ENCODE results near the gene DKC1. TPM values are rescaled to one million over a fixed set of nuclear protein-coding genes. Genes with fewer than 3 reads are reported as not detected.
"Not testable (repeated sequence)": the region's sequence is repeated elsewhere in the genome, so short reads cannot be mapped to it uniquely, and the experiment has no call there.

DKC1 gene
- total RNA-seq, 1 donor from 2014 or later: 81.0 TPM

GRCh38 chrX:154809939-154810665 is 47.4 kb downstream of the DKC1 start:
- peaks cover 62% of the 10 kb centered on the region for H3K27me3 Mint-ChIP-seq (ENCODE audit: low read depth)

GRCh38 chrX:154812341-154813101 is 49.9 kb downstream of the DKC1 start:
- Mint-ChIP-seq H3K9me3 (peaks cover 10% of the 10 kb centered on the region), H3K36me3 (ENCODE audit: low read depth) (peaks cover 4% of the 10 kb centered on the region), H3K27ac (ENCODE audit: unreplicated experiment) (no peak overlapping the region), H3K27me3 (ENCODE audit: low read depth) (peaks cover 50% of the 10 kb centered on the region), H3K4me1 (no peaks in the 10 kb centered on the region), H3K4me3 (no peak overlapping the region)
- no peak for DNase-seq (ENCODE audit: low read depth, low spot score)
- TF ChIP-seq CTCF (conservative IDR thresholded peaks at IDR 0.05): no peak

More at GRCh38 chrX:154809939-154810665, 47.4 kb downstream of the DKC1 start:
- no peak for TF ChIP-seq CTCF (conservative IDR thresholded peaks at IDR 0.05)
- H3K4me1 Mint-ChIP-seq: peaks cover 7% of the 10 kb centered on the region
- peaks cover 3% of the 10 kb centered on the region for H3K36me3 Mint-ChIP-seq (ENCODE audit: low read depth)
- H3K27ac Mint-ChIP-seq (ENCODE audit: unreplicated experiment): no peak overlapping the region
- no peak overlapping the region for H3K4me3 Mint-ChIP-seq
- H3K9me3 Mint-ChIP-seq: peaks cover 16% of the 10 kb centered on the region
- DNase-seq (ENCODE audit: low read depth, low spot score): no peak

GRCh38 chrX:154813801-154814200 is 51.1 kb downstream of the DKC1 start:
- H3K9me3 Mint-ChIP-seq: peaks cover under 1% of the 10 kb centered on the region
- H3K27ac Mint-ChIP-seq (ENCODE audit: unreplicated experiment): no peak overlapping the region
- peaks cover 40% of the 10 kb centered on the region for H3K27me3 Mint-ChIP-seq (ENCODE audit: low read depth)
- H3K4me3 Mint-ChIP-seq: no peak overlapping the region
- peaks cover 2% of the 10 kb centered on the region for H3K36me3 Mint-ChIP-seq (ENCODE audit: low read depth)
- no peaks in the 10 kb centered on the region for H3K4me1 Mint-ChIP-seq
- no peak for TF ChIP-seq CTCF (conservative IDR thresholded peaks at IDR 0.05)
- DNase-seq (ENCODE audit: low read depth, low spot score): no peak

- peaks cover 41% of the 10 kb centered on the region for H3K27me3 Mint-ChIP-seq (ENCODE audit: low read depth)
- peaks cover 2% of the 10 kb centered on the region for H3K36me3 Mint-ChIP-seq (ENCODE audit: low read depth)
- no peaks in the 10 kb centered on the region for H3K9me3 Mint-ChIP-seq
- H3K27ac Mint-ChIP-seq (ENCODE audit: unreplicated experiment): no peak overlapping the region
- H3K4me3 Mint-ChIP-seq: no peak overlapping the region
- DNase-seq (ENCODE audit: low read depth, low spot score): no peak
- H3K4me1 Mint-ChIP-seq: peaks cover 10% of the 10 kb centered on the region
- TF ChIP-seq CTCF (conservative IDR thresholded peaks at IDR 0.05): no peak
Observed at GRCh38 chrX:154815274-154815818, 52.7 kb downstream of the DKC1 start.

- not testable (repeated sequence) for H3K36me3 Mint-ChIP-seq (ENCODE audit: low read depth); H3K4me3 Mint-ChIP-seq; H3K27ac Mint-ChIP-seq (ENCODE audit: unreplicated experiment); H3K9me3 Mint-ChIP-seq; H3K4me1 Mint-ChIP-seq; DNase-seq (ENCODE audit: low read depth, low spot score)
- peaks cover 42% of the 10 kb centered on the region for H3K27me3 Mint-ChIP-seq (ENCODE audit: low read depth)
Observed at GRCh38 chrX:154816326-154816898, 53.7 kb downstream of the DKC1 start.

- not testable (repeated sequence) for H3K9me3 Mint-ChIP-seq; H3K27ac Mint-ChIP-seq (ENCODE audit: unreplicated experiment); H3K36me3 Mint-ChIP-seq (ENCODE audit: low read depth); H3K4me1 Mint-ChIP-seq; H3K4me3 Mint-ChIP-seq; DNase-seq (ENCODE audit: low read depth, low spot score)
- H3K27me3 Mint-ChIP-seq (ENCODE audit: low read depth): peaks cover 39% of the 10 kb centered on the region
Observed at GRCh38 chrX:154817048-154817618, 54.5 kb downstream of the DKC1 start.
